ENCODE data around the gene LMF2.

The LMF2 gene

GRCh38 chr22:50505276-50505775 is 2.2 kb downstream of the LMF2 start:
- no peak overlapping the region for H3K27ac ChIP-seq (ENCODE audit: low read depth, low read length)
- no peaks in the 10 kb centered on the region for H3K9me2 ChIP-seq (replicated peaks; ENCODE audit: control insufficient read depth, low read length)
- H3K27me3 ChIP-seq (ENCODE audit: control insufficient read depth, low read length) = no peaks in the 10 kb centered on the region
- H3K4me3 ChIP-seq (ENCODE audit: low read length) = no peak overlapping the region
- H3F3A ChIP-seq (ENCODE audit: control insufficient read depth, insufficient read depth) = no peaks in the 10 kb centered on the region; the same call in 1 of the 2 replicates
- TF ChIP-seq, protein P1, sequence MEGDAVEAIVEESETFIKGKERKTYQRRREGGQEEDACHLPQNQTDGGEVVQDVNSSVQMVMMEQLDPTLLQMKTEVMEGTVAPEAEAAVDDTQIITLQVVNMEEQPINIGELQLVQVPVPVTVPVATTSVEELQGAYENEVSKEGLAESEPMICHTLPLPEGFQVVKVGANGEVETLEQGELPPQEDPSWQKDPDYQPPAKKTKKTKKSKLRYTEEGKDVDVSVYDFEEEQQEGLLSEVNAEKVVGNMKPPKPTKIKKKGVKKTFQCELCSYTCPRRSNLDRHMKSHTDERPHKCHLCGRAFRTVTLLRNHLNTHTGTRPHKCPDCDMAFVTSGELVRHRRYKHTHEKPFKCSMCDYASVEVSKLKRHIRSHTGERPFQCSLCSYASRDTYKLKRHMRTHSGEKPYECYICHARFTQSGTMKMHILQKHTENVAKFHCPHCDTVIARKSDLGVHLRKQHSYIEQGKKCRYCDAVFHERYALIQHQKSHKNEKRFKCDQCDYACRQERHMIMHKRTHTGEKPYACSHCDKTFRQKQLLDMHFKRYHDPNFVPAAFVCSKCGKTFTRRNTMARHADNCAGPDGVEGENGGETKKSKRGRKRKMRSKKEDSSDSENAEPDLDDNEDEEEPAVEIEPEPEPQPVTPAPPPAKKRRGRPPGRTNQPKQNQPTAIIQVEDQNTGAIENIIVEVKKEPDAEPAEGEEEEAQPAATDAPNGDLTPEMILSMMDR (IDR thresholded peaks at IDR 0.05; ENCODE audit: low read depth, low read length, poor library complexity, severe bottlenecking) = no peak
- no peak for TF ChIP-seq EZH2phosphoT487 (IDR thresholded peaks at IDR 0.05; ENCODE audit: borderline replicate concordance, low read length)
- H3K4me2 ChIP-seq (ENCODE audit: low read length) = no peak overlapping the region
- no peaks in the 10 kb centered on the region for H3K9me3 ChIP-seq (ENCODE audit: control insufficient read depth, insufficient read depth, low read length)
- H4K20me1 ChIP-seq (ENCODE audit: control insufficient read depth, insufficient read depth, low read depth, low read length) = peaks cover 10% of the 10 kb centered on the region; the same call in 1 of the 2 replicates
- H3K36me3 ChIP-seq (ENCODE audit: control insufficient read depth, low read length) = peaks cover 45% of the 10 kb centered on the region
- H3K79me2 ChIP-seq (ENCODE audit: control insufficient read depth, low read length) = peaks cover 51% of the 10 kb centered on the region
- H3K4me1 ChIP-seq (ENCODE audit: control insufficient read depth, low read length) = peaks cover 19% of the 10 kb centered on the region

GRCh38 chr22:50504369-50505211 is 2.9 kb downstream of the LMF2 start:
- H3K4me3 ChIP-seq (ENCODE audit: low read length) = no peak overlapping the region
- peaks cover 10% of the 10 kb centered on the region; the same call in 1 of the 2 replicates for H4K20me1 ChIP-seq (ENCODE audit: control insufficient read depth, insufficient read depth, low read depth, low read length)
- H3K9me3 ChIP-seq (ENCODE audit: control insufficient read depth, insufficient read depth, low read length) = no peaks in the 10 kb centered on the region
- H3K27me3 ChIP-seq (ENCODE audit: control insufficient read depth, low read length) = no peaks in the 10 kb centered on the region
- peaks cover 44% of the 10 kb centered on the region for H3K79me2 ChIP-seq (ENCODE audit: control insufficient read depth, low read length)
- TF ChIP-seq, protein P1 (IDR thresholded peaks at IDR 0.05; ENCODE audit: low read depth, low read length, poor library complexity, severe bottlenecking) = no peak
- TF ChIP-seq EZH2phosphoT487 (IDR thresholded peaks at IDR 0.05; ENCODE audit: borderline replicate concordance, low read length) = no peak
- no peak overlapping the region for H3K27ac ChIP-seq (ENCODE audit: low read depth, low read length)
- peaks cover 23% of the 10 kb centered on the region for H3K4me1 ChIP-seq (ENCODE audit: control insufficient read depth, low read length)
- peaks cover 42% of the 10 kb centered on the region for H3K36me3 ChIP-seq (ENCODE audit: control insufficient read depth, low read length)
- H3K4me2 ChIP-seq (ENCODE audit: low read length) = no peak overlapping the region
- H3K9me2 ChIP-seq (replicated peaks; ENCODE audit: control insufficient read depth, low read length) = no peaks in the 10 kb centered on the region
- no peaks in the 10 kb centered on the region; the same call in 1 of the 2 replicates for H3F3A ChIP-seq (ENCODE audit: control insufficient read depth, insufficient read depth)

DNA sequence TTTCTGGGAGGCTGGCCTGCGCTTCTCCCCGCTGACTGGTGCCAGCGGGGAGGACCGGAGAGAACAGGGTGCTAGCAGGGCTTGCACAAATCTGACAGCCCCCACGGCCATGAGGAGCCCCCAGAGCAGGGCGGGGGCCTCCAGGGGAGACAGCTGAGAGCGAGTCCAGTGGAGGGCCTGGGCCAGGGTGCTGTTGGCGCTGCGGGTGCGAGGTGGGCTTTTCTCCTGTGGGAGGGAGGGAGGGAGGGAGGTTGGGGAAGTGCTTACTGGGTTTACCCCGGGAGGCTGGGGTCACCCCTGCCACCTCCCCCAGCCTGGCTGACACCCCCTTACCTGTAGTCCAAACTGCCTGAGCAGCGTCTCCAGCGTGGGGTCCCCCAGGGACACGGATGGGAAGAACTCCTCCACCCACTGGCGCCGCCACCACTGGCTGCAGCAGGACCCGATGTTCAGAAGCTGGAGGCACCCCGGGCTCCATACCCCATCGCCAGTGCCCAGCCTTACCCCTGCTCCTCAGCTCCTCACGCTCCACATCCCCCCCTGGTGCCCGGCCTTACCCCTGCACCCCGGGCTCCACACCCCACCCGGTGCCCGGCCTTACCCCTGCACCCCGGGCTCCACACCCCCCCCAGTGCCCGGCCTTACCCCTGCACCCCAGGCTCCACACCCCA is 3.9 kb downstream of the LMF2 start:
- Histone ChIP-seq H3F3A (ENCODE audit: control insufficient read depth, insufficient read depth) (peaks cover 3% of the 10 kb centered on the region), H3K4me2 (ENCODE audit: low read length) (no peak overlapping the region), H4K20me1 (ENCODE audit: control insufficient read depth, insufficient read depth, low read depth, low read length) (no peaks in the 10 kb centered on the region; the same call in 1 of the 2 replicates), H3K79me2 (ENCODE audit: control insufficient read depth, low read length) (peaks cover 34% of the 10 kb centered on the region), H3K9me3 (ENCODE audit: control insufficient read depth, insufficient read depth, low read length) (no peaks in the 10 kb centered on the region), H3K27ac (ENCODE audit: low read depth, low read length) (no peak overlapping the region), H3K4me1 (ENCODE audit: control insufficient read depth, low read length) (peaks cover 25% of the 10 kb centered on the region), H3K4me3 (ENCODE audit: low read length) (no peak overlapping the region), H3K9me2 (replicated peaks; ENCODE audit: control insufficient read depth, low read length) (no peaks in the 10 kb centered on the region), H3K36me3 (ENCODE audit: control insufficient read depth, low read length) (peaks cover 35% of the 10 kb centered on the region), H3K27me3 (ENCODE audit: control insufficient read depth, low read length) (no peaks in the 10 kb centered on the region)
- TF ChIP-seq, protein P1 (IDR thresholded peaks at IDR 0.05; ENCODE audit: low read depth, low read length, poor library complexity, severe bottlenecking) = no peak
- no peak for TF ChIP-seq EZH2phosphoT487 (IDR thresholded peaks at IDR 0.05; ENCODE audit: borderline replicate concordance, low read length)
